ENCODE data around the gene FGF18.

DNA sequence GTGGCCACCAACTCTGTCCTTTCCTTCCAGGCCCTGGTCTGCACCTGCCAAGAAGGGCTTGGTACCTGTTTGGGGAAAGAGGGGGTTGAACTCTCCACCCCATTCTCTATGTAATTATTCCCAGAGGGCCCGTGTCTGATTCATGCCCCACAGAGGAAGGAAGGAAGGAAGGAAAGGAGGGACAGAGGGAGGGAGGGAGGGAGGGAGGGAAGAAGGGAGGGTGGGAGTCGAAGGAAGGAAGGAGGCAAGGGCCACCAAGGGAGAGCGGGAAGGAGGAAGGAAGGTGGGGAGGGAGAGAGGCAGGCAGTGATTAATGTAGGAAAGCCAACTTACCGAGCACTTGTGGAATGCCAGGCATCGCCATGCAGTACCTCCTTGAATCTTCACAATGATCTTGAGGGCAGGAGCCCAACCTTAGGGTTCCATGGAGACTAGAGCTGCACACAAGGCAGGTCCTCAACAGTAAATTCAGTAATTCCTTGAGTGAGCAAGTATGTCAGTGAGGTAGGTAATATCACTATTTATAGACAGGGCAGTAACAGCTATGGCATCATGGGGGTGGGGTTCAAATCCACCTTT is 75.8 kb downstream of the FGF18 start:
- TF ChIP-seq CTCF (conservative IDR thresholded peaks at IDR 0.05) (no peak), EZH2 (IDR thresholded peaks at IDR 0.05; ENCODE audit: low read depth) (no peak)
